IMR-90 (cell line): ENCODE data around the gene FAM20C.

Experiments
- MXI1 ChIP-seq: IDR thresholded peaks from 2 replicates; pipeline ENCODE4 v1.6.1; 2012; ENCODE audit warnings: low read depth, mild to moderate bottlenecking, low read length, moderate library complexity, borderline replicate concordance
- POLR2A ChIP-seq: IDR thresholded peaks from 2 replicates; pipeline ENCODE4 v1.6.1; 2012; ENCODE audit warnings: mild to moderate bottlenecking, low read depth, low read length
- RAD21 ChIP-seq: IDR thresholded peaks from 2 replicates; pipeline ENCODE4 v1.6.1; 2012; ENCODE audit warnings: low read length, improper control_type of control experiment
- RFX5 ChIP-seq: IDR thresholded peaks from 2 replicates; pipeline ENCODE4 v1.8.0; 2012; ENCODE audit warnings: low read depth, mild to moderate bottlenecking, low read length, moderate library complexity
- SMC3 ChIP-seq: fragments of 150-350 bp; IDR thresholded peaks from 2 replicates; pipeline ENCODE4 v1.6.1; 2016; ENCODE audit warnings: low read depth, mild to moderate bottlenecking, antibody characterized with exemption, low read length, moderate library complexity
- TF ChIP-seq, protein P1 (sequence below): conservative IDR thresholded peaks from 2 replicates; pipeline ENCODE4 v1.5.1; 2012; ENCODE audit warnings: mild to moderate bottlenecking, low read depth, low read length, improper control_type of control experiment
- TF ChIP-seq, protein P2 (sequence below): fragments of 150-350 bp; IDR thresholded peaks from 2 replicates; pipeline ENCODE4 v1.6.1; 2016; ENCODE audit warnings: low read depth, mild to moderate bottlenecking, low read length, moderate library complexity, borderline replicate concordance

DNA sequence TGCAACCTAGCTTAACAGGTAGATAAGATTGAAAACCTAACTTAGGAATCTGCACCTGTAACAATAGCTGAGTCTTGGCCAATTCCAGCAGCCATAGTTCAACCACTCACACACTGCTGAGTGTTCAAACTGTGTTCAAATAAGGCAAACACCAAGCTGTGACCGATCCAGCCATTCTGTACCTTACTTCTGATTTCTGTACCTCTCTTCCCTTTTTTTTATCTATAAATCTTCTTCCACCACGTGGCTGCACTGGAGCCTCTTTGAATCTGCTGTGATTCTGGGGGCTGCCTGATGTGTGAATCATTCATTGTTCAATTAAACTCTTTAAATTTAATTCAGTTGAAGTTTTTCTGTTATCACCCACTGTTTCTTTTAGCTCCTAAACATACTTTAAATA lies 81.9 kb downstream of the FAM20C start:
- TF ChIP-seq RAD21, result no peak
- TF ChIP-seq POLR2A, result no peak
- TF ChIP-seq, protein P1, sequence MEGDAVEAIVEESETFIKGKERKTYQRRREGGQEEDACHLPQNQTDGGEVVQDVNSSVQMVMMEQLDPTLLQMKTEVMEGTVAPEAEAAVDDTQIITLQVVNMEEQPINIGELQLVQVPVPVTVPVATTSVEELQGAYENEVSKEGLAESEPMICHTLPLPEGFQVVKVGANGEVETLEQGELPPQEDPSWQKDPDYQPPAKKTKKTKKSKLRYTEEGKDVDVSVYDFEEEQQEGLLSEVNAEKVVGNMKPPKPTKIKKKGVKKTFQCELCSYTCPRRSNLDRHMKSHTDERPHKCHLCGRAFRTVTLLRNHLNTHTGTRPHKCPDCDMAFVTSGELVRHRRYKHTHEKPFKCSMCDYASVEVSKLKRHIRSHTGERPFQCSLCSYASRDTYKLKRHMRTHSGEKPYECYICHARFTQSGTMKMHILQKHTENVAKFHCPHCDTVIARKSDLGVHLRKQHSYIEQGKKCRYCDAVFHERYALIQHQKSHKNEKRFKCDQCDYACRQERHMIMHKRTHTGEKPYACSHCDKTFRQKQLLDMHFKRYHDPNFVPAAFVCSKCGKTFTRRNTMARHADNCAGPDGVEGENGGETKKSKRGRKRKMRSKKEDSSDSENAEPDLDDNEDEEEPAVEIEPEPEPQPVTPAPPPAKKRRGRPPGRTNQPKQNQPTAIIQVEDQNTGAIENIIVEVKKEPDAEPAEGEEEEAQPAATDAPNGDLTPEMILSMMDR, result no peak
- TF ChIP-seq SMC3, result no peak
- no peak for TF ChIP-seq MXI1
- TF ChIP-seq RFX5, result no peak
- TF ChIP-seq, protein P2, sequence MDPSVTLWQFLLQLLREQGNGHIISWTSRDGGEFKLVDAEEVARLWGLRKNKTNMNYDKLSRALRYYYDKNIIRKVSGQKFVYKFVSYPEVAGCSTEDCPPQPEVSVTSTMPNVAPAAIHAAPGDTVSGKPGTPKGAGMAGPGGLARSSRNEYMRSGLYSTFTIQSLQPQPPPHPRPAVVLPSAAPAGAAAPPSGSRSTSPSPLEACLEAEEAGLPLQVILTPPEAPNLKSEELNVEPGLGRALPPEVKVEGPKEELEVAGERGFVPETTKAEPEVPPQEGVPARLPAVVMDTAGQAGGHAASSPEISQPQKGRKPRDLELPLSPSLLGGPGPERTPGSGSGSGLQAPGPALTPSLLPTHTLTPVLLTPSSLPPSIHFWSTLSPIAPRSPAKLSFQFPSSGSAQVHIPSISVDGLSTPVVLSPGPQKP, result no peak
